HCT116 (cell line): ENCODE results near the gene STUM. TPM values are rescaled to one million over a fixed set of nuclear protein-coding genes. Genes with fewer than 3 reads are reported as not detected.

Source experiments
- ATAC-seq: fragments of 200-7000 bp; cut with Tn5 transposase; 2 replicates; pipeline ENCODE4 v1.9.1; 2020; ENCODE audit warnings: mild to moderate bottlenecking, moderate library complexity
- BruUV-seq: library from RNA; stranded (reverse); fragments of 400-500 nt; replicated peaks from 2 replicates; lab custom pipeline; 2021; lab: Mats Ljungman, UMichigan
- CTCF ChIA-PET: fragments of 300-600 bp; sonication (Branson Sonifier 250); formaldehyde crosslinking; loops from one replicate; lab custom pipeline; 2021; ENCODE audit warnings: antibody characterized with exemption; lab: Charles Lee
- POLR2A ChIA-PET: fragments of 300-600, 350-600 bp; sonication (Branson Sonifier 250); formaldehyde crosslinking; loops from one replicate; lab custom pipeline; 2021; ENCODE audit warnings: antibody characterized with exemption; lab: Charles Lee
- RAD21 ChIA-PET, 2 experiments: fragments of 300-600 bp; sonication (Branson Sonifier 250); formaldehyde crosslinking; loops; one replicate each; lab custom pipeline; 2023; ENCODE audit warnings: low total read pairs in 2 of 2; ENCODE audit not compliant: uncharacterized antibody in 2 of 2, unreplicated experiment in 2 of 2, low non-redundant PET in 1 of 2; lab: Charles Lee
- DNase-seq: peaks from one replicate; pipeline ENCODE4 v3.0.0-alpha.2; 2010; ENCODE audit warnings: low read depth, low spot score
- H2AFZ ChIP-seq: fragments of 200-600 bp; shearing (Covaris generic), sonication (generic); 2 replicates; pipeline ENCODE4 v1.6.1; 2017; ENCODE audit warnings: low read depth, mixed run types, mixed read lengths, antibody characterized with exemption, low read length; ENCODE audit not compliant: poor library complexity, severe bottlenecking
- H3K27ac ChIP-seq: 2 replicates; pipeline ENCODE4 v1.5.1; 2012; ENCODE audit warnings: low read depth, low read length
- H3K27me3 ChIP-seq: fragments of 200-600 bp; sonication (generic); 2 replicates; pipeline ENCODE4 v1.6.1; 2016; ENCODE audit warnings: mixed run types, low read length, mixed read lengths; ENCODE audit not compliant: insufficient read depth
- H3K36me3 ChIP-seq, 2 experiments: fragments of 200-500 bp in 1 of 2; fragments of 200-600 bp in 1 of 2; sonication (Bioruptor generic) in 1 of 2; sonication (generic) in 1 of 2; 2 replicates each; pipeline versions ENCODE4 v1.5.1 to v1.6.1; 2014 to 2016; ENCODE audit warnings: low read length in 2 of 2, inconsistent platforms in 1 of 2, mixed read lengths in 1 of 2, mixed run types in 1 of 2; ENCODE audit not compliant: insufficient read depth in 2 of 2, control insufficient read depth in 1 of 2
- H3K4me1 ChIP-seq, 2 experiments: fragments of 200-600 bp in 1 of 2; sonication (generic) in 1 of 2; 2 replicates each; pipeline versions ENCODE4 v1.5.1 to v1.6.1; 2012 to 2017; ENCODE audit warnings: low read length in 2 of 2, inconsistent platforms in 1 of 2, mild to moderate bottlenecking in 1 of 2, mixed read lengths in 1 of 2, mixed run types in 1 of 2, moderate library complexity in 1 of 2; ENCODE audit not compliant: insufficient read depth in 2 of 2, control insufficient read depth in 1 of 2
- H3K4me2 ChIP-seq: fragments of 200-600 bp; sonication (generic); 2 replicates; pipeline ENCODE4 v1.6.1; 2017; ENCODE audit warnings: mixed run types, low read length, mixed read lengths
- H3K4me3 ChIP-seq, 2 experiments: fragments of 200-600 bp in 1 of 2; sonication (generic) in 1 of 2; replicated peaks in 1 of 2; 2 replicates each; pipeline ENCODE4 v1.5.1; 2011 to 2016; ENCODE audit warnings: low read length in 2 of 2, control low read depth in 1 of 2, low read depth in 1 of 2, mild to moderate bottlenecking in 1 of 2, mixed read lengths in 1 of 2, mixed run types in 1 of 2
- H3K79me2 ChIP-seq: fragments of 200-600 bp; sonication (generic); 2 replicates; pipeline ENCODE4 v1.6.1; 2017; ENCODE audit warnings: mild to moderate bottlenecking, mixed run types, low read length, moderate library complexity, mixed read lengths; ENCODE audit not compliant: insufficient read depth
- H3K9ac ChIP-seq: fragments of 200-600 bp; sonication (generic); 2 replicates; pipeline ENCODE4 v1.6.1; 2016; ENCODE audit warnings: low read length, mixed read lengths
- H3K9me2 ChIP-seq: fragments of 200-600 bp; sonication (generic), shearing (Covaris generic); 2 replicates; pipeline ENCODE4 v1.6.1; 2017; ENCODE audit warnings: mixed run types, mild to moderate bottlenecking, moderate library complexity; ENCODE audit not compliant: insufficient read depth
- H3K9me3 ChIP-seq, 2 experiments: fragments of 200-500 bp in 1 of 2; fragments of 200-600 bp in 1 of 2; sonication (Bioruptor generic) in 1 of 2; sonication (generic) in 1 of 2; 2 replicates each; pipeline ENCODE4 v1.6.1; 2014 to 2017; ENCODE audit warnings: low read length in 2 of 2, mixed read lengths in 2 of 2, inconsistent platforms in 1 of 2, low read depth in 1 of 2, mild to moderate bottlenecking in 1 of 2, mixed run types in 1 of 2, moderate library complexity in 1 of 2; ENCODE audit not compliant: control insufficient read depth in 1 of 2, insufficient read depth in 1 of 2
- H4K20me1 ChIP-seq: fragments of 200-600 bp; sonication (generic), shearing (Covaris generic); 2 replicates; pipeline ENCODE4 v1.6.1; 2017; ENCODE audit warnings: mixed run types, mild to moderate bottlenecking, moderate library complexity; ENCODE audit not compliant: insufficient read depth
- ATF3 ChIP-seq: IDR thresholded peaks from 2 replicates; pipeline ENCODE4 v1.6.1; 2012
- EGR1 ChIP-seq: IDR thresholded peaks from 2 replicates; pipeline ENCODE4 v1.6.1; 2012; ENCODE audit warnings: low read depth
- ELF1 ChIP-seq: IDR thresholded peaks from 2 replicates; pipeline ENCODE4 v1.6.1; 2012; ENCODE audit warnings: low read depth, borderline replicate concordance
- EZH2 ChIP-seq: fragments of 200-600 bp; sonication (generic); IDR thresholded peaks from 2 replicates; pipeline ENCODE4 v1.6.1; 2017; ENCODE audit warnings: antibody characterized with exemption, mixed run types
- REST ChIP-seq: IDR thresholded peaks from 2 replicates; pipeline ENCODE4 v1.6.1; 2012; ENCODE audit warnings: low read depth
- SIN3A ChIP-seq: IDR thresholded peaks from 2 replicates; pipeline ENCODE4 v1.6.1; 2012; ENCODE audit warnings: low read depth
- SRF ChIP-seq: IDR thresholded peaks from 2 replicates; pipeline ENCODE4 v1.6.1; 2012; ENCODE audit warnings: low read depth
- ZBTB33 ChIP-seq: IDR thresholded peaks from 2 replicates; pipeline ENCODE4 v1.6.1; 2011; ENCODE audit warnings: mild to moderate bottlenecking, low read length, moderate library complexity; ENCODE audit not compliant: insufficient replicate concordance; ENCODE audit errors: extremely low read depth
- ZFX ChIP-seq: fragments of 450-650 bp; IDR thresholded peaks from 2 replicates; pipeline ENCODE4 v1.6.1; 2017
- ZNF274 ChIP-seq: fragments of 200-500 bp; sonication (Bioruptor generic); IDR thresholded peaks from 2 replicates; pipeline ENCODE4 v1.6.1; 2014; ENCODE audit warnings: mild to moderate bottlenecking, low read depth, low read length, inconsistent platforms
- intact Hi-C: fragments of 100-400 bp; cut with micrococcal nuclease; formaldehyde crosslinking; loops from 2 replicates; pipeline ENCODE4 v1.10.0; 2022
- total RNA-seq: library from RNA; stranded (reverse); gene quantifications from one replicate; pipeline ENCODE4 v1.2.1, GENCODE V29; 2021; ENCODE audit not compliant: unreplicated experiment

The STUM gene
- total RNA-seq, 1 experiment from 2014 or later = not detected

- no TSS peak for BruUV-seq
- no peak overlapping the region for H3K4me3 ChIP-seq
- no peak overlapping the region for H3K27ac ChIP-seq
- H3K9me3 ChIP-seq = no peaks in the 10 kb centered on the region
- no peak overlapping the region for H3K4me2 ChIP-seq
- no peak overlapping the region for H3K9ac ChIP-seq
- intact Hi-C loops = no loop called here
- DNase-seq = no peak
- H3K79me2 ChIP-seq = no peaks in the 10 kb centered on the region
- RAD21 ChIA-PET = no interaction called here
- TF ChIP-seq ZBTB33 (no peak), ELF1 (no peak), SRF (no peak), ZNF274 (no peak), ATF3 (no peak), SIN3A (no peak), EGR1 (no peak), EZH2 (no peak), REST (no peak), ZFX (no peak)
- TF ChIP-seq, all 23 proteins: peak for 0
- no peak for ATAC-seq
- ChIA-PET POLR2A (no interaction called here), CTCF (no interaction called here)
- H3K4me1 ChIP-seq = peaks cover 0 to 3% of the 10 kb centered on the region in 2 experiments; a peak in 1 of 4 replicates
- no peaks in the 10 kb centered on the region for H4K20me1 ChIP-seq
- H3K9me2 ChIP-seq = no peaks in the 10 kb centered on the region
- H3K27me3 ChIP-seq = no peaks in the 10 kb centered on the region; the same call in 1 of the 2 replicates
- H2AFZ ChIP-seq = no peak overlapping the region
- H3K36me3 ChIP-seq = no peaks in the 10 kb centered on the region
Observed at GRCh38 chr1:226605318-226605950, 56.9 kb downstream of the STUM start.
